ENCODE data around the gene MYH6. TPM values are rescaled to one million over a fixed set of nuclear protein-coding genes. Genes with fewer than 3 reads are reported as not detected.

MYH6 gene
- total RNA-seq, 1 donor from 2014 or later, result 1.6 TPM

GRCh38 chr14:23370221-23370620, 37.9 kb downstream of the MYH6 start:
- Mint-ChIP-seq H3K4me1 (ENCODE audit: unreplicated experiment) (peaks cover 16% of the 10 kb centered on the region), H3K27ac (ENCODE audit: unreplicated experiment) (no peak overlapping the region), H3K36me3 (ENCODE audit: low read depth, unreplicated experiment) (peaks cover 3% of the 10 kb centered on the region), H3K27me3 (ENCODE audit: unreplicated experiment) (peaks cover 15% of the 10 kb centered on the region), H3K4me3 (ENCODE audit: unreplicated experiment) (no peak overlapping the region), H3K9me3 (ENCODE audit: unreplicated experiment) (no peaks in the 10 kb centered on the region)
- DNase-seq (ENCODE audit: low spot score), result no peak
- TF ChIP-seq, protein P1, sequence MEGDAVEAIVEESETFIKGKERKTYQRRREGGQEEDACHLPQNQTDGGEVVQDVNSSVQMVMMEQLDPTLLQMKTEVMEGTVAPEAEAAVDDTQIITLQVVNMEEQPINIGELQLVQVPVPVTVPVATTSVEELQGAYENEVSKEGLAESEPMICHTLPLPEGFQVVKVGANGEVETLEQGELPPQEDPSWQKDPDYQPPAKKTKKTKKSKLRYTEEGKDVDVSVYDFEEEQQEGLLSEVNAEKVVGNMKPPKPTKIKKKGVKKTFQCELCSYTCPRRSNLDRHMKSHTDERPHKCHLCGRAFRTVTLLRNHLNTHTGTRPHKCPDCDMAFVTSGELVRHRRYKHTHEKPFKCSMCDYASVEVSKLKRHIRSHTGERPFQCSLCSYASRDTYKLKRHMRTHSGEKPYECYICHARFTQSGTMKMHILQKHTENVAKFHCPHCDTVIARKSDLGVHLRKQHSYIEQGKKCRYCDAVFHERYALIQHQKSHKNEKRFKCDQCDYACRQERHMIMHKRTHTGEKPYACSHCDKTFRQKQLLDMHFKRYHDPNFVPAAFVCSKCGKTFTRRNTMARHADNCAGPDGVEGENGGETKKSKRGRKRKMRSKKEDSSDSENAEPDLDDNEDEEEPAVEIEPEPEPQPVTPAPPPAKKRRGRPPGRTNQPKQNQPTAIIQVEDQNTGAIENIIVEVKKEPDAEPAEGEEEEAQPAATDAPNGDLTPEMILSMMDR (IDR thresholded peaks at IDR 0.05; ENCODE audit: unreplicated experiment), result no peak

GRCh38 chr14:23366426-23366921, 41.6 kb downstream of the MYH6 start:
- DNase-seq (ENCODE audit: low spot score), result peak; percentile 49
- Mint-ChIP-seq H3K9me3 (ENCODE audit: unreplicated experiment) (no peaks in the 10 kb centered on the region), H3K27me3 (ENCODE audit: unreplicated experiment) (peaks cover 20% of the 10 kb centered on the region), H3K36me3 (ENCODE audit: low read depth, unreplicated experiment) (peaks cover 3% of the 10 kb centered on the region), H3K4me3 (ENCODE audit: unreplicated experiment) (peak overlapping the region; percentile 66), H3K4me1 (ENCODE audit: unreplicated experiment) (peaks cover 23% of the 10 kb centered on the region), H3K27ac (ENCODE audit: unreplicated experiment) (no peak overlapping the region)
- TF ChIP-seq, protein P1 (IDR thresholded peaks at IDR 0.05; ENCODE audit: unreplicated experiment), result no peak

- H3K9me3 Mint-ChIP-seq (ENCODE audit: unreplicated experiment), result no peaks in the 10 kb centered on the region
- peaks cover 26% of the 10 kb centered on the region for H3K4me1 Mint-ChIP-seq (ENCODE audit: unreplicated experiment)
- TF ChIP-seq, protein P1 (IDR thresholded peaks at IDR 0.05; ENCODE audit: unreplicated experiment), result no peak
- no peak overlapping the region for H3K27ac Mint-ChIP-seq (ENCODE audit: unreplicated experiment)
- H3K27me3 Mint-ChIP-seq (ENCODE audit: unreplicated experiment), result peaks cover 20% of the 10 kb centered on the region
- H3K36me3 Mint-ChIP-seq (ENCODE audit: low read depth, unreplicated experiment), result peaks cover 6% of the 10 kb centered on the region
- peak; percentile 45 for DNase-seq (ENCODE audit: low spot score)
- H3K4me3 Mint-ChIP-seq (ENCODE audit: unreplicated experiment), result no peak overlapping the region
Measured at GRCh38 chr14:23365732-23366425, 42.2 kb downstream of the MYH6 start.

DNA sequence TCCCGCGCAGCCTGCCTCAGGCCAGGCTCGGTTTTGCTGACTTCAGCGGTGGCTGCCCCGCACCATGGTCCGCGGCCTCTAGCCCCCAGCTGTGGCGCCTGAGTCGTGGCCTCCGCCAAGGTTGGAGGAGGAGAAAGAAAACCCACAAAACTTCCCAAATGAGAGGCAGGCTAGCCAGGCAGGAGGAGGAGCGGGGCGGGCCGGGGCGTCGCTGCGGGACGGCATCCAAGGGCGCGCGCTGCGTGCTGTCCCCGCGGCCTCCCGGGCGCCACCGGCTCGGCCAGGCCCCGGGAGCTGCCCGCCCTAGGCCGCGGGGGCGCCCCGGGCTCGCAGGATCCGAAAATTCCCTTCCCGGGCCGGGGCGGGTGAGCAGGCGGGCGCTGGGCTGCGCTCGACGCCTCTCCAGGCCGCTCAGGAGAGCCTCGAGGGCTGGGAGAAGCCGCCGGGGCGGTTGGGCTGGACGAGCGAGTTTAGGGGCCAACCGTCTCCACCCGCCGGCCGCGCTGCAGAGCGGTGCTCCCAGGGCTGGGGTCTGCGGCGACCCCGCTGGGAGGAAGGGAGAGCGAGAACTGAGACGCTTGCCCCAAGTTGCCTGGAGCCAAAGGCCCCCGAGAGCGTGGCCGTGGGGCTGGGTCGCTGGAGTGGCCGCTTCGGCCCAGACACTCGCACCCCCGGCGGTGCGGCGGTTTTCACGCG, 42.9 kb downstream of the MYH6 start, which contains the start of gene EFS:
EFS (minus strand) TSS at position 137 of the 696 bp plus-strand sequence. CDS start 147 bp downstream, outside the sequence.
- TF ChIP-seq, protein P1 (IDR thresholded peaks at IDR 0.05; ENCODE audit: unreplicated experiment), result no peak
- Mint-ChIP-seq H3K27ac (ENCODE audit: unreplicated experiment) (peak within 1 kb of the TSS; percentile 70), H3K36me3 (ENCODE audit: low read depth, unreplicated experiment) (peaks cover 8% of the 10 kb centered on the region), H3K4me3 (ENCODE audit: unreplicated experiment) (peak within 1 kb of the TSS; percentile 86), H3K4me1 (ENCODE audit: unreplicated experiment) (peaks cover 29% of the 10 kb centered on the region), H3K27me3 (ENCODE audit: unreplicated experiment) (peaks cover 22% of the 10 kb centered on the region), H3K9me3 (ENCODE audit: unreplicated experiment) (no peaks in the 10 kb centered on the region)
- DNase-seq (ENCODE audit: low spot score), result peak; percentile 35
